ENCODE data around the gene BEAN1. TPM values are rescaled to one million over a fixed set of nuclear protein-coding genes. Genes with fewer than 3 reads are reported as not detected.

The BEAN1 gene
- polyA plus RNA-seq, 1 donor from 2014 or later, result 0.16 TPM

DNA sequence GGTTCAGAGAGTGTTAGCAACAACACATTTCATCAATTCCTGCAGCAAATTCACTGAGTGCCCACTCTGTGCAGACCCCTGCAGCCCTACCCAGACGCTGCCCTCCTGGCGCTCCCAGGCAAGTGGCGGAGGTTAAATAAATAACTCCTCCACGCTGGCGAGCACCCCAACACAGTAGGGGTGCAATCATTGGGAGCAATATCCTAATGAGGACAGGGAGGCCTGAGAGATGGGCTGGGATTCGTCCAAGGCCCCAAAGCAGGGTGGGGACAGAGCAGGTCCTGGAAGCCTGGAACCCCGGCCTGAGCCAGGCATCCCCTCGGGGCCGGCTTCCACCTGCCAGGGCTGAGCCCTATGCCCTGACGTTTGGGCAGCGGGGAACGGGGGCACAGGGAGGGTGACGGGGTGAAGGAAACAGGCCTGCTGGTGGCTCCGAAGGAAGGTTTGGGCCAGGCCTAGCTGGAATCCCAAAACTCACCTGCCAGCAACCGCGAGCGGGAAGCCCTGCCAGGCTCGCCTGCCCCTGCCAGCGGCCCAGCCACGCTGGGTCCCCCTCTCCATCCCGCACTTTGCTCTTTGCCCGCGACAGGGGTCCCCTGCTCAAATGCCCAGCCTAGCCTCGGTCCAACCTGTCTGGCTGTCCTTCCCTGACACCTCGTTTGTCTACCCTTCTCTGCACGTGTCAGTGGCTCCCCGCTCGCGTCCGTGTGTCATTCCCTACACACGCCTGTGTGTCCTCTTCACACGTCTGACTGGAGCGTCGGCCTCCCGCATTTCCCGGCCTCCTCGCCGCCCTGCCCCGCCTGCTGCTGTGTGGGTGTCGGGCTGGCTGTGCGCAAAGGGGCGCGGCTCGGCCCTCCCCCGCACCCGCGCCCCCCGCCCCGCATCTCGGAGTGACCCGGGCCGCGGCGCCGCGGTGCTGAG, 721 bp upstream of the BEAN1 start:
- Histone ChIP-seq H2AFZ (ENCODE audit: low read depth, low read length) (peak overlapping the region; percentile 4), H3K27me3 (ENCODE audit: insufficient read depth, low read depth, low read length) (peaks cover 55% of the 10 kb centered on the region)
- TF ChIP-seq EP300 (conservative IDR thresholded peaks at IDR 0.05; ENCODE audit: poor library complexity, severe bottlenecking), result no peak
- TF ChIP-seq, protein P1, sequence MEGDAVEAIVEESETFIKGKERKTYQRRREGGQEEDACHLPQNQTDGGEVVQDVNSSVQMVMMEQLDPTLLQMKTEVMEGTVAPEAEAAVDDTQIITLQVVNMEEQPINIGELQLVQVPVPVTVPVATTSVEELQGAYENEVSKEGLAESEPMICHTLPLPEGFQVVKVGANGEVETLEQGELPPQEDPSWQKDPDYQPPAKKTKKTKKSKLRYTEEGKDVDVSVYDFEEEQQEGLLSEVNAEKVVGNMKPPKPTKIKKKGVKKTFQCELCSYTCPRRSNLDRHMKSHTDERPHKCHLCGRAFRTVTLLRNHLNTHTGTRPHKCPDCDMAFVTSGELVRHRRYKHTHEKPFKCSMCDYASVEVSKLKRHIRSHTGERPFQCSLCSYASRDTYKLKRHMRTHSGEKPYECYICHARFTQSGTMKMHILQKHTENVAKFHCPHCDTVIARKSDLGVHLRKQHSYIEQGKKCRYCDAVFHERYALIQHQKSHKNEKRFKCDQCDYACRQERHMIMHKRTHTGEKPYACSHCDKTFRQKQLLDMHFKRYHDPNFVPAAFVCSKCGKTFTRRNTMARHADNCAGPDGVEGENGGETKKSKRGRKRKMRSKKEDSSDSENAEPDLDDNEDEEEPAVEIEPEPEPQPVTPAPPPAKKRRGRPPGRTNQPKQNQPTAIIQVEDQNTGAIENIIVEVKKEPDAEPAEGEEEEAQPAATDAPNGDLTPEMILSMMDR (IDR thresholded peaks at IDR 0.05; ENCODE audit: poor library complexity, severe bottlenecking), result no peak
- no peak for TF ChIP-seq TAF1 (IDR thresholded peaks at IDR 0.05; ENCODE audit: low read depth)
- TF ChIP-seq, protein P2, sequence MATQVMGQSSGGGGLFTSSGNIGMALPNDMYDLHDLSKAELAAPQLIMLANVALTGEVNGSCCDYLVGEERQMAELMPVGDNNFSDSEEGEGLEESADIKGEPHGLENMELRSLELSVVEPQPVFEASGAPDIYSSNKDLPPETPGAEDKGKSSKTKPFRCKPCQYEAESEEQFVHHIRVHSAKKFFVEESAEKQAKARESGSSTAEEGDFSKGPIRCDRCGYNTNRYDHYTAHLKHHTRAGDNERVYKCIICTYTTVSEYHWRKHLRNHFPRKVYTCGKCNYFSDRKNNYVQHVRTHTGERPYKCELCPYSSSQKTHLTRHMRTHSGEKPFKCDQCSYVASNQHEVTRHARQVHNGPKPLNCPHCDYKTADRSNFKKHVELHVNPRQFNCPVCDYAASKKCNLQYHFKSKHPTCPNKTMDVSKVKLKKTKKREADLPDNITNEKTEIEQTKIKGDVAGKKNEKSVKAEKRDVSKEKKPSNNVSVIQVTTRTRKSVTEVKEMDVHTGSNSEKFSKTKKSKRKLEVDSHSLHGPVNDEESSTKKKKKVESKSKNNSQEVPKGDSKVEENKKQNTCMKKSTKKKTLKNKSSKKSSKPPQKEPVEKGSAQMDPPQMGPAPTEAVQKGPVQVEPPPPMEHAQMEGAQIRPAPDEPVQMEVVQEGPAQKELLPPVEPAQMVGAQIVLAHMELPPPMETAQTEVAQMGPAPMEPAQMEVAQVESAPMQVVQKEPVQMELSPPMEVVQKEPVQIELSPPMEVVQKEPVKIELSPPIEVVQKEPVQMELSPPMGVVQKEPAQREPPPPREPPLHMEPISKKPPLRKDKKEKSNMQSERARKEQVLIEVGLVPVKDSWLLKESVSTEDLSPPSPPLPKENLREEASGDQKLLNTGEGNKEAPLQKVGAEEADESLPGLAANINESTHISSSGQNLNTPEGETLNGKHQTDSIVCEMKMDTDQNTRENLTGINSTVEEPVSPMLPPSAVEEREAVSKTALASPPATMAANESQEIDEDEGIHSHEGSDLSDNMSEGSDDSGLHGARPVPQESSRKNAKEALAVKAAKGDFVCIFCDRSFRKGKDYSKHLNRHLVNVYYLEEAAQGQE (IDR thresholded peaks at IDR 0.05; ENCODE audit: borderline replicate concordance), result no peak
- no peak for TF ChIP-seq RAD21 (conservative IDR thresholded peaks at IDR 0.05)
- no peak for TF ChIP-seq MXI1 (conservative IDR thresholded peaks at IDR 0.05; ENCODE audit: poor library complexity, severe bottlenecking)
- no peak for TF ChIP-seq SMC3 (conservative IDR thresholded peaks at IDR 0.05; ENCODE audit: poor library complexity)
- no peak for TF ChIP-seq EZH2 (IDR thresholded peaks at IDR 0.05; ENCODE audit: borderline replicate concordance, insufficient read depth, low read length, poor library complexity, severe bottlenecking)
- TF ChIP-seq POLR2AphosphoS5 (IDR thresholded peaks at IDR 0.05), result no peak

DNA sequence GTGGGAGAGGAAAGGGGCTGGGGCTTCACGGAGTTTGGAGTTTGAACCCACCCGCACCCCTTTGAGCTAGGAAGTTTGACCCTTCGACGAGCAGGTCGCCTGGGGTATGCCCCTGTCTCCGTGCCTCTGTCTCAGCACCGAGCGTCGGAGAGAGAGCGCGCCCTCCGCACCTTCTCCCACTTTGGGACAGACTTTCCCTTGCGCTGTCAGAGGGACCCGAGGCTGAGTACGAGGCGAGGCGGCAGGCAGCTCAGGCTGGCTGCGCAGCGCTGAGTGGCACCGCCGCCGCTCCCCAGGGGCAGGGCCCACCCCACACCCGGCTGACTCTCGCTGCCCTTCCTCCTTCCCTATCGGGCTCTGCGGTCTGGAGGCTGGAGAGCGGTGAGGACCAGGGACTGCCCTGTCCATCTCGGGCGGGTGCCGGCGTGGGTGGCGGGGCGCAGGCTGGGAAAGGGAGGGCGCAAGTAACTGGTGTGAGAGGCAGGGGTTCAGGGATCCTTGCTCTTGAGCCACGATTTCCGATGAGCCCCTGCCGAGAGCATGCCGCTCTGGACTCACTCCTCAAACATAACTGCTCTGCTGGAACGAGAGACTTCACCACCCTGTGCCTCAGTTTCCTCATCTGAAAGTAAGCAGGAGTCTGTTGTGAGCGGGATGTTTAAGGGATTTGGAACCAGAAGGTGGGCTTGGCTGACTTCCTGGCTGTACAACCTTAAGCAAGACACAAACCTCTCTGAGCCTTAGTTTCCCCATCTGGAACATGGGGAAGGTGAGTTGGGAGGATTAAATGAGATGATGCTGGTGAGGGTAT, 981 bp downstream of the BEAN1 start:
- no peak for TF ChIP-seq RAD21 (conservative IDR thresholded peaks at IDR 0.05)
- TF ChIP-seq, protein P2 (IDR thresholded peaks at IDR 0.05; ENCODE audit: borderline replicate concordance), result no peak
- no peak for TF ChIP-seq MXI1 (conservative IDR thresholded peaks at IDR 0.05; ENCODE audit: poor library complexity, severe bottlenecking)
- TF ChIP-seq, protein P1 (IDR thresholded peaks at IDR 0.05; ENCODE audit: poor library complexity, severe bottlenecking), result no peak
- no peak for TF ChIP-seq TAF1 (IDR thresholded peaks at IDR 0.05; ENCODE audit: low read depth)
- TF ChIP-seq EP300 (conservative IDR thresholded peaks at IDR 0.05; ENCODE audit: poor library complexity, severe bottlenecking), result no peak
- TF ChIP-seq SMC3 (conservative IDR thresholded peaks at IDR 0.05; ENCODE audit: poor library complexity), result no peak
- TF ChIP-seq POLR2AphosphoS5 (IDR thresholded peaks at IDR 0.05), result no peak
- TF ChIP-seq EZH2 (IDR thresholded peaks at IDR 0.05; ENCODE audit: borderline replicate concordance, insufficient read depth, low read length, poor library complexity, severe bottlenecking), result no peak
- no peaks in the 10 kb centered on the region for H3F3A ChIP-seq (ENCODE audit: insufficient read depth, low read length, poor library complexity, severe bottlenecking)
- peaks cover 5% of the 10 kb centered on the region for H3K9me3 ChIP-seq (ENCODE audit: low read length)
- no peaks in the 10 kb centered on the region for H3K79me2 ChIP-seq (replicated peaks; ENCODE audit: insufficient read depth, low read length)
- H3K36me3 ChIP-seq (ENCODE audit: insufficient read depth, low read length), result no peaks in the 10 kb centered on the region
- H4K20me1 ChIP-seq (ENCODE audit: insufficient read depth), result no peaks in the 10 kb centered on the region
- H3K27ac ChIP-seq (ENCODE audit: low read length), result no peak overlapping the region
- no peak overlapping the region for H2AFZ ChIP-seq (ENCODE audit: low read depth, low read length)
- H3K27me3 ChIP-seq (ENCODE audit: insufficient read depth, low read depth, low read length), result peaks cover 55% of the 10 kb centered on the region
- peak overlapping the region; percentile 66 for H3K4me3 ChIP-seq (ENCODE audit: low read length)
- H3K4me2 ChIP-seq (ENCODE audit: low read length), result no peak overlapping the region
- peak overlapping the region; percentile 42 for H3K9ac ChIP-seq (ENCODE audit: low read length)
- H3K9me2 ChIP-seq (ENCODE audit: insufficient read depth, low read length), result no peaks in the 10 kb centered on the region

More for the DNA sequence above, 721 bp upstream of the BEAN1 start:
- Histone ChIP-seq H3K9me2 (ENCODE audit: insufficient read depth, low read length) (no peaks in the 10 kb centered on the region), H3K9ac (ENCODE audit: low read length) (peak overlapping the region; percentile 36), H3K36me3 (ENCODE audit: insufficient read depth, low read length) (no peaks in the 10 kb centered on the region), H3K4me3 (ENCODE audit: low read length) (peak overlapping the region; percentile 64), H3F3A (ENCODE audit: insufficient read depth, low read length, poor library complexity, severe bottlenecking) (no peaks in the 10 kb centered on the region), H4K20me1 (ENCODE audit: insufficient read depth) (no peaks in the 10 kb centered on the region), H3K4me2 (ENCODE audit: low read length) (no peak overlapping the region), H3K9me3 (ENCODE audit: low read length) (peaks cover 5% of the 10 kb centered on the region), H3K79me2 (replicated peaks; ENCODE audit: insufficient read depth, low read length) (no peaks in the 10 kb centered on the region), H3K27ac (ENCODE audit: low read length) (no peak overlapping the region)
